Measurements from ENCODE around the gene DDX54.

The DDX54 gene

GRCh38 chr12:113114447-113115178 lies 70.7 kb downstream of the DDX54 start:
- in situ Hi-C loops (cut with MboI; ENCODE audit: low sequenced_read_pairs): no loop called here
- no peak for DNase-seq (ENCODE audit: low spot score in 2 of 2)
- H3K9me3 ChIP-seq: no peaks in the 10 kb centered on the region
- H3K4me3 ChIP-seq: no peak overlapping the region
- H3K36me3 ChIP-seq (replicated peaks): no peaks in the 10 kb centered on the region
- no peaks in the 10 kb centered on the region for H3K27me3 ChIP-seq (ENCODE audit: low read depth)
- no peaks in the 10 kb centered on the region for H3K4me1 ChIP-seq

GRCh38 chr12:113113397-113113796 lies 71.9 kb downstream of the DDX54 start:
- no peak for DNase-seq (ENCODE audit: low spot score in 2 of 2)
- H3K9me3 ChIP-seq: no peaks in the 10 kb centered on the region
- H3K4me1 ChIP-seq: no peaks in the 10 kb centered on the region
- no peaks in the 10 kb centered on the region for H3K36me3 ChIP-seq (replicated peaks)
- H3K27me3 ChIP-seq (ENCODE audit: low read depth): no peaks in the 10 kb centered on the region
- in situ Hi-C loops (cut with MboI; ENCODE audit: low sequenced_read_pairs): no loop called here
- no peak overlapping the region for H3K4me3 ChIP-seq

- no peak for DNase-seq (ENCODE audit: low spot score in 2 of 2)
- H3K36me3 ChIP-seq (replicated peaks): no peaks in the 10 kb centered on the region
- no peak overlapping the region for H3K4me3 ChIP-seq
- no peaks in the 10 kb centered on the region for H3K9me3 ChIP-seq
- no peaks in the 10 kb centered on the region for H3K27me3 ChIP-seq (ENCODE audit: low read depth)
- no peaks in the 10 kb centered on the region for H3K4me1 ChIP-seq
- in situ Hi-C loops (cut with MboI; ENCODE audit: low sequenced_read_pairs): no loop called here
Measured at GRCh38 chr12:113112043-113112899, 73.0 kb downstream of the DDX54 start.

GRCh38 chr12:113111247-113111646 lies 74.0 kb downstream of the DDX54 start:
- Histone ChIP-seq H3K4me1 (no peaks in the 10 kb centered on the region), H3K4me3 (no peak overlapping the region), H3K27me3 (ENCODE audit: low read depth) (no peaks in the 10 kb centered on the region), H3K36me3 (replicated peaks) (no peaks in the 10 kb centered on the region), H3K9me3 (no peaks in the 10 kb centered on the region)
- in situ Hi-C loops (cut with MboI; ENCODE audit: low sequenced_read_pairs): no loop called here
- no peak for DNase-seq (ENCODE audit: low spot score in 2 of 2)

GRCh38 chr12:113109872-113110599 lies 75.2 kb downstream of the DDX54 start:
- in situ Hi-C loops (cut with MboI; ENCODE audit: low sequenced_read_pairs): no loop called here
- H3K4me3 ChIP-seq: no peak overlapping the region
- no peak for DNase-seq (ENCODE audit: low spot score in 2 of 2)

GRCh38 chr12:113109360-113109759 lies 75.9 kb downstream of the DDX54 start:
- no peak for DNase-seq (ENCODE audit: low spot score in 2 of 2)
- no peaks in the 10 kb centered on the region for H3K27me3 ChIP-seq (ENCODE audit: low read depth)
- no peaks in the 10 kb centered on the region for H3K4me1 ChIP-seq
- no peaks in the 10 kb centered on the region for H3K9me3 ChIP-seq
- H3K36me3 ChIP-seq (replicated peaks): no peaks in the 10 kb centered on the region
- H3K4me3 ChIP-seq: no peak overlapping the region
- in situ Hi-C loops (cut with MboI; ENCODE audit: low sequenced_read_pairs): no loop called here

More at GRCh38 chr12:113109872-113110599, 75.2 kb downstream of the DDX54 start:
- H3K4me1 ChIP-seq: no peaks in the 10 kb centered on the region
- H3K9me3 ChIP-seq: no peaks in the 10 kb centered on the region
- no peaks in the 10 kb centered on the region for H3K27me3 ChIP-seq (ENCODE audit: low read depth)
- no peaks in the 10 kb centered on the region for H3K36me3 ChIP-seq (replicated peaks)

- no peaks in the 10 kb centered on the region for H3K36me3 ChIP-seq (replicated peaks)
- H3K4me3 ChIP-seq: no peak overlapping the region
- H3K9me3 ChIP-seq: no peaks in the 10 kb centered on the region
- no peaks in the 10 kb centered on the region for H3K4me1 ChIP-seq
- H3K27me3 ChIP-seq (ENCODE audit: low read depth): no peaks in the 10 kb centered on the region
- DNase-seq (ENCODE audit: low spot score in 2 of 2): no peak
- in situ Hi-C loops (cut with MboI; ENCODE audit: low sequenced_read_pairs): no loop called here
Measured at GRCh38 chr12:113108308-113108707, 77.0 kb downstream of the DDX54 start.
